ENCODE data around the gene ATAT1. TPM values are rescaled to one million over a fixed set of nuclear protein-coding genes. Genes with fewer than 3 reads are reported as not detected.

ATAT1 gene
- total RNA-seq, 1 experiment from 2014 or later: 19.3 TPM

GRCh38 chr6:30691208-30691847 is 64.7 kb downstream of the ATAT1 start (continued):
- TF ChIP-seq ATF6 (CRISPR knock-in tag; IDR thresholded peaks at IDR 0.05) (no peak), RELA (CRISPR knock-in tag; IDR thresholded peaks at IDR 0.05; ENCODE audit: borderline replicate concordance) (no peak)

Small RNAs within 50 kb of the gene (microRNA-seq; reads per million reads assigned to microRNA genes)
- gene MIR877 (ENCODE audit: borderline number of aligned reads): 255 reads per million, percentile 77 among the genes with 10 or more reads in this experiment

Other genes starting within 250 kb of the ATAT1 start
- gene HLA-E, start 137.4 kb upstream of the ATAT1 start, total RNA-seq (2021): 44.6 to 49.0 TPM (median 44.7 TPM) in 3 replicates
- 69.1 to 85.7 TPM (median 72.8 TPM) in 3 replicates for gene GNL1, start 70.4 kb upstream of the ATAT1 start, total RNA-seq (2021)
- gene PRR3, start 69.6 kb upstream of the ATAT1 start, total RNA-seq (2021): 10.1 to 13.1 TPM (median 10.8 TPM) in 3 replicates
- 98.7 to 102 TPM (median 101 TPM) in 3 replicates for gene ABCF1, start 55.4 kb upstream of the ATAT1 start, total RNA-seq (2021)
- gene PPP1R10, start 9.6 kb upstream of the ATAT1 start, total RNA-seq (2021): 83.1 to 90.5 TPM (median 85.5 TPM) in 3 replicates
- 56.4 to 67.8 TPM (median 57.6 TPM) in 3 replicates for gene MRPS18B, start 9.0 kb upstream of the ATAT1 start, total RNA-seq (2021)
- 21.8 to 26.5 TPM (median 25.5 TPM) in 3 replicates for gene C6orf136, start 20.3 kb downstream of the ATAT1 start, total RNA-seq (2021)
- gene DHX16, start 46.1 kb downstream of the ATAT1 start, total RNA-seq (2021): 27.3 to 32.2 TPM (median 30.6 TPM) in 3 replicates
- gene PPP1R18, start 59.8 kb downstream of the ATAT1 start, total RNA-seq (2021): 25.6 to 36.5 TPM (median 26.2 TPM) in 3 replicates
- gene NRM, start 64.1 kb downstream of the ATAT1 start, total RNA-seq (2021): 31.2 to 33.3 TPM (median 31.3 TPM) in 3 replicates
- gene MDC1, start 90.4 kb downstream of the ATAT1 start, total RNA-seq (2021): 95.9 to 100 TPM (median 97.9 TPM) in 3 replicates
- gene TUBB, start 93.5 kb downstream of the ATAT1 start, total RNA-seq (2021): 1,503 to 1,570 TPM (median 1,542 TPM) in 3 replicates
- gene FLOT1, start 115.8 kb downstream of the ATAT1 start, total RNA-seq (2021): 110 to 121 TPM (median 120 TPM) in 3 replicates
- gene IER3, start 117.7 kb downstream of the ATAT1 start, total RNA-seq (2021): 61.2 to 82.4 TPM (median 61.5 TPM) in 3 replicates

Measured in WTC11 (cell line).